Kidney epithelial cell (primary cell): ENCODE measurements around the gene PLAC9. TPM values are rescaled to one million over a fixed set of nuclear protein-coding genes. Genes with fewer than 3 reads are reported as not detected.

Experiments used
- DNase-seq: peaks from one replicate; pipeline ENCODE4 v3.0.0-alpha.2; 2010; ENCODE audit warnings: low read depth
- H3K27me3 ChIP-seq: 2 replicates; pipeline ENCODE4 v1.6.0; 2011; ENCODE audit warnings: low read length; ENCODE audit not compliant: control insufficient read depth, insufficient read depth
- H3K36me3 ChIP-seq: 2 replicates; pipeline ENCODE4 v1.5.1; 2011; ENCODE audit warnings: low read length; ENCODE audit not compliant: control insufficient read depth, insufficient read depth
- H3K4me3 ChIP-seq: 2 replicates; pipeline ENCODE4 v1.5.1; 2011; ENCODE audit warnings: low read depth, mild to moderate bottlenecking, control low read depth, low read length
- CTCF ChIP-seq: IDR thresholded peaks from 2 replicates; pipeline ENCODE4 v1.5.1; 2011; ENCODE audit warnings: mild to moderate bottlenecking, moderate library complexity, low read length, control low read depth, inconsistent platforms; ENCODE audit not compliant: insufficient read depth, poor library complexity, severe bottlenecking
- total RNA-seq: library from RNA; depleted of rRNA; stranded (reverse); fragments of >200 nt; gene quantifications from 2 replicates; pipeline ENCODE4 v1.2.3, GENCODE V29; 2015

The PLAC9 gene
- total RNA-seq, 1 donor from 2014 or later = not detected

GRCh38 chr10:80188713-80189112 lies 56.2 kb downstream of the PLAC9 start:
- no peaks in the 10 kb centered on the region for H3K27me3 ChIP-seq
- H3K36me3 ChIP-seq = peaks cover 1% of the 10 kb centered on the region
- no peak for TF ChIP-seq CTCF
- H3K4me3 ChIP-seq = no peak overlapping the region
- no peak for DNase-seq

- H3K4me3 ChIP-seq = no peak overlapping the region
- peaks cover 4% of the 10 kb centered on the region for H3K36me3 ChIP-seq
- H3K27me3 ChIP-seq = no peaks in the 10 kb centered on the region
- no peak for TF ChIP-seq CTCF
- DNase-seq = no peak
Measured at GRCh38 chr10:80191589-80192270, 59.2 kb downstream of the PLAC9 start.

GRCh38 chr10:80192553-80192952 lies 60.0 kb downstream of the PLAC9 start:
- no peak for TF ChIP-seq CTCF
- Histone ChIP-seq H3K4me3 (no peak overlapping the region), H3K36me3 (peaks cover 4% of the 10 kb centered on the region), H3K27me3 (no peaks in the 10 kb centered on the region)
- DNase-seq = no peak

- Histone ChIP-seq H3K4me3 (no peak overlapping the region), H3K36me3 (peaks cover 4% of the 10 kb centered on the region), H3K27me3 (no peaks in the 10 kb centered on the region)
- TF ChIP-seq CTCF = no peak
- no peak for DNase-seq
Measured at GRCh38 chr10:80194373-80195045, 62.0 kb downstream of the PLAC9 start.

Other genes with a start within 250 kb of the PLAC9 start
- gene SFTPD, start 183.6 kb upstream of the PLAC9 start, total RNA-seq = not detected in 2 replicates
- 23.9 and 24.6 TPM in 2 replicates for gene TMEM254, start 54.1 kb upstream of the PLAC9 start, total RNA-seq
- gene ANXA11, start 72.8 kb downstream of the PLAC9 start, total RNA-seq = 182 and 199 TPM in 2 replicates
- 0.38 TPM in 1 of 2 replicates, not detected in the other for gene MAT1A, start 156.9 kb downstream of the PLAC9 start, total RNA-seq
- gene DYDC1, start 224.0 kb downstream of the PLAC9 start, total RNA-seq = not detected in 2 replicates
- gene DYDC2, start 224.1 kb downstream of the PLAC9 start, total RNA-seq = 0.14 and 3.0 TPM in 2 replicates